Measurements from ENCODE around the gene FRMD5.

DNA sequence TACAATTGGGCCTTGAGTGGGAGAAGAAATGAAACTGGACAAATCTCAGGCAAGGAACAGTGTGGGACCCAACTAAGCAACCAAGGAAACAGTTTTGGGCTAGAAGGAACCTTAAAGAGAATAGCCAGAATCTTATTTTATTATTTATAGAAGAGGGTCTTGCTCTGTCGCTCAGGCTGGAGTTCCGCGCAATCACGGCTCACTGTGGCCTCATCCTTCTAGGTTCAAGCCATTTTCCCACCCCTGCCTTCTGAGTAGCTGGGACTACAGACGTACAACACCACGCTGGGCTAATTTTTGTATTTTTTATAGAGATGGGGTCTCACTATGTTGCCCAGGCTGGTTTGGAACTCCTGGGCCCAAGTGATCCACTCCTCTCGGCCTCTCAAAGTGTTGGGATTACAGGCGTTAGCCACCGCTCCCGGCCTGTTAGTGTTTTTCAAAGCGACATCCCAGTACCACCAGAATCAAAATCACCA is 369.0 kb downstream of the FRMD5 start:
- TF ChIP-seq, protein P1, sequence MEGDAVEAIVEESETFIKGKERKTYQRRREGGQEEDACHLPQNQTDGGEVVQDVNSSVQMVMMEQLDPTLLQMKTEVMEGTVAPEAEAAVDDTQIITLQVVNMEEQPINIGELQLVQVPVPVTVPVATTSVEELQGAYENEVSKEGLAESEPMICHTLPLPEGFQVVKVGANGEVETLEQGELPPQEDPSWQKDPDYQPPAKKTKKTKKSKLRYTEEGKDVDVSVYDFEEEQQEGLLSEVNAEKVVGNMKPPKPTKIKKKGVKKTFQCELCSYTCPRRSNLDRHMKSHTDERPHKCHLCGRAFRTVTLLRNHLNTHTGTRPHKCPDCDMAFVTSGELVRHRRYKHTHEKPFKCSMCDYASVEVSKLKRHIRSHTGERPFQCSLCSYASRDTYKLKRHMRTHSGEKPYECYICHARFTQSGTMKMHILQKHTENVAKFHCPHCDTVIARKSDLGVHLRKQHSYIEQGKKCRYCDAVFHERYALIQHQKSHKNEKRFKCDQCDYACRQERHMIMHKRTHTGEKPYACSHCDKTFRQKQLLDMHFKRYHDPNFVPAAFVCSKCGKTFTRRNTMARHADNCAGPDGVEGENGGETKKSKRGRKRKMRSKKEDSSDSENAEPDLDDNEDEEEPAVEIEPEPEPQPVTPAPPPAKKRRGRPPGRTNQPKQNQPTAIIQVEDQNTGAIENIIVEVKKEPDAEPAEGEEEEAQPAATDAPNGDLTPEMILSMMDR (IDR thresholded peaks at IDR 0.05) = no peak
- TF ChIP-seq POLR2A (IDR thresholded peaks at IDR 0.05) = no peak
